Measurements from ENCODE around the gene ZDHHC20. TPM values are rescaled to one million over a fixed set of nuclear protein-coding genes. Genes with fewer than 3 reads are reported as not detected.

Gene ZDHHC20
- total RNA-seq, 1 donor from 2014 or later = 77.7 TPM

GRCh38 chr13:21338639-21339278, 120.3 kb downstream of the ZDHHC20 start:
- H3K36me3 ChIP-seq = no peaks in the 10 kb centered on the region
- DNase-seq = no peak
- no peak overlapping the region for H3K27ac ChIP-seq
- H3K4me1 ChIP-seq = no peaks in the 10 kb centered on the region
- no peak for ATAC-seq
- intact Hi-C loops (cut with DNase I) = no loop called here
- TF ChIP-seq CTCF (IDR thresholded peaks at IDR 0.05) = no peak
- H3K27me3 ChIP-seq = no peaks in the 10 kb centered on the region
- no peaks in the 10 kb centered on the region for H3K9me3 ChIP-seq
- no peak overlapping the region for H3K4me3 ChIP-seq

- no peaks in the 10 kb centered on the region for H3K4me1 ChIP-seq
- TF ChIP-seq CTCF (IDR thresholded peaks at IDR 0.05) = no peak
- ATAC-seq (no peak), DNase-seq (no peak)
- intact Hi-C loops (cut with DNase I) = no loop called here
- H3K4me3 ChIP-seq = no peak overlapping the region
- no peaks in the 10 kb centered on the region for H3K36me3 ChIP-seq
- no peaks in the 10 kb centered on the region for H3K27me3 ChIP-seq
- H3K9me3 ChIP-seq = no peaks in the 10 kb centered on the region
- no peak overlapping the region for H3K27ac ChIP-seq
Observed at GRCh38 chr13:21338156-21338555, 120.9 kb downstream of the ZDHHC20 start.

- Histone ChIP-seq H3K36me3 (no peaks in the 10 kb centered on the region), H3K27me3 (no peaks in the 10 kb centered on the region), H3K4me1 (no peaks in the 10 kb centered on the region), H3K27ac (no peak overlapping the region), H3K9me3 (no peaks in the 10 kb centered on the region), H3K4me3 (no peak overlapping the region)
- no peak for DNase-seq
- intact Hi-C loops (cut with DNase I) = no loop called here
- TF ChIP-seq CTCF (IDR thresholded peaks at IDR 0.05) = no peak
- ATAC-seq = no peak
Observed at GRCh38 chr13:21336609-21337349, 122.3 kb downstream of the ZDHHC20 start.

- ATAC-seq = no peak
- no peak for TF ChIP-seq CTCF (IDR thresholded peaks at IDR 0.05)
- H3K27me3 ChIP-seq = no peaks in the 10 kb centered on the region
- H3K4me3 ChIP-seq = no peak overlapping the region
- no peaks in the 10 kb centered on the region for H3K36me3 ChIP-seq
- no peak for DNase-seq
- H3K27ac ChIP-seq = no peak overlapping the region
- H3K4me1 ChIP-seq = no peaks in the 10 kb centered on the region
- intact Hi-C loops (cut with DNase I) = no loop called here
- no peaks in the 10 kb centered on the region for H3K9me3 ChIP-seq
Observed at GRCh38 chr13:21333186-21333585, 125.9 kb downstream of the ZDHHC20 start.

GRCh38 chr13:21330126-21330861, 128.8 kb downstream of the ZDHHC20 start:
- H3K36me3 ChIP-seq = no peaks in the 10 kb centered on the region
- no peaks in the 10 kb centered on the region for H3K27me3 ChIP-seq
- intact Hi-C loops (cut with DNase I) = no loop called here
- H3K27ac ChIP-seq = no peak overlapping the region
- no peak for TF ChIP-seq CTCF (IDR thresholded peaks at IDR 0.05)
- no peaks in the 10 kb centered on the region for H3K9me3 ChIP-seq
- H3K4me1 ChIP-seq = no peaks in the 10 kb centered on the region
- H3K4me3 ChIP-seq = no peak overlapping the region
- DNase-seq (no peak), ATAC-seq (no peak)

Data from upper lobe of right lung (tissue), 1 donor.